Activated CD4-positive, alpha-beta T cell treated with anti-CD3 and anti-CD28 coated beads, Interleukin-2, amount 50 U/mL, for 16 hours (primary cell): ENCODE results near the gene MIX23.

Experiments used
- DNase-seq: peaks from one replicate; pipeline ENCODE4 v3.0.0-alpha.2; 2020

MIX23 gene

DNA sequence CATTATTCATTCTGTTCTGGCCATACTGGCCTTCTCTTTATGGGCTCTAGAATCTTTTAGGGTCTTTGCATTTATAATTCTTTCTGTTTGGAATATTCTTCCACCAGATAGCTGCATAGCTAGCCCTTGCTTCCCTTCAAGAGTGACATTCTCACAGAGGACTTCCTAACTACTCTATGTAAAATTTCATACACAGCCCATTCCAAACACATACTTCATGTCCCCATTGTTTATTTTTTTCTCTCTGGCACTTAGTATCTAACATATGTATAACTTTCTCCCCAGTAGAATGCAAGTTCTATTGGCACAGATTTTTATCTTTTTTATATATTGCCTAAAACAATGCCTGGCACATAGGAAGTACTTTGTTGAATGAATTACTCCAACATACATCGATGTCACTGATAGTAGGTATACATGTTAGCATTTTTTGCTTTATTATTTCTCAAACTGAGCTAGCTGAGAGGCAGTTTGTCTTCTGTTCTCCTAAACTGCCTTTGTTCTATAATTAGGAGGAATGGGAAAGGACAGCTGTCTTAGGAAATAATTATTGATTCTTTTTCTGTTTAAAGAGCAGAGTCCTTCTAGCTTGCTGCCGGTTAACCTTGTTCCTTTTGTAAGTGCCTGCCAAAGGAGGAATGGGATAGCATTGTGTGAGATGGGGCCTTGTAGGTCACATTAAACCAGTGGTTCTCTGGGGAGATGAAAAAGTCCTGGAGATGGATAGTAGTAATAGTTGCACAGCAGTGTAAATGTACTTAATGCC, 8.8 kb upstream of the MIX23 start:
- no peak for DNase-seq

DNA sequence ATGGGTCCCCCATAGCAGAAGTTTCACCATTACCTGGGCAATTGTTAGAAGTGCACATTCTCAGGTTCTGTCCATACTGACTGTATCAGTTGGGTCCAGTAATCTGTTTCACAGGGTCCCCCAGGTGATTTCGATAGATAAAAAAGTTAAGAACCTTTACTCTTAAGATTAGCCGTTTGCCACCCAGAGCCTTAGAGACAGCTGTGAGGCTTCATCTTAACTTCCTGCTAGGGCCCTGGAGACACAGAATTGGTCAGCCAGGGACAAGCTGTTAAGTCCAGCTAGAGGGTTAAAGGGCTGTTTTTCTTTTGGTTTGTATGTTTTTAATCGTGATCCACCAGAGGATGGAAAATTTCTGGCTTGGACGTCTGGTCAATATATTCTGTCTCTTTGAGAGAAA, 7.6 kb upstream of the MIX23 start:
- no peak for DNase-seq

DNA sequence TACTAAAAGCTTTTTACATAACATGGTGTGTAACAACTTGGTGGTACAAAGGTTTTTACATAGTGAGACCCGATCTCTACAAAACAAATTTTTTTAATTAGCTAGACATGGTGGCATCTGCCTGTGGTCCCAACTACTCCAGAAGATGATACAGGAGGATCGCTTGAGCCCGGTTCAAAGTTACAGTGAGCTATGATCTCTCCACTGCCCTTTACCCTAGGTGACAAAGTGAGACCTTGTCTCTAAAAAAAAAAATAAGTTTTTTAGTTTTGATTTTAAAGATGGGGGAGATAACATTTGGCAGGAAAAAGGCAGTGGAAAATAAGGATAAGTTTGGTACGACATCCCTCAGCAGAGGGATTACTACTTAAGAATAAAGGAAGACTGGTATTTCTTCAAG, 6.9 kb upstream of the MIX23 start:
- no peak for DNase-seq

DNA sequence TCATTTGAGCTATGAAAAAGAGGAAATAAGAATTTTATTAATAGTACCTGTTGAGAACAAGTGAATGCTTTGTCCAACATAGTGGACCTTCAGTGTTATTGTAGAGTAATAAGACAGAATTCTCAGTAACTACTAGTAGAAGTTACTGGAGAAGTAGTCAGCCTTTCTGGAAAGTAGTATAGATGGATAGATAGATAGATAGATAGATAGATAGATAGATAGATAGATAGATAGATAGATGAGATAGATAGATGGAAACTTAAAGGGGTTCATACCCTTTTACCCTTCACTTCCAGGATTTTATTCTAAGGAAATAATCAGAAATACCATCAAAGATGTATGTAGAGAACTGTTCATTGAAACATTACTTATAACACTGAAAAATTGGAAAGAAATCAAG, 6.2 kb upstream of the MIX23 start:
- DNase-seq: no peak

DNA sequence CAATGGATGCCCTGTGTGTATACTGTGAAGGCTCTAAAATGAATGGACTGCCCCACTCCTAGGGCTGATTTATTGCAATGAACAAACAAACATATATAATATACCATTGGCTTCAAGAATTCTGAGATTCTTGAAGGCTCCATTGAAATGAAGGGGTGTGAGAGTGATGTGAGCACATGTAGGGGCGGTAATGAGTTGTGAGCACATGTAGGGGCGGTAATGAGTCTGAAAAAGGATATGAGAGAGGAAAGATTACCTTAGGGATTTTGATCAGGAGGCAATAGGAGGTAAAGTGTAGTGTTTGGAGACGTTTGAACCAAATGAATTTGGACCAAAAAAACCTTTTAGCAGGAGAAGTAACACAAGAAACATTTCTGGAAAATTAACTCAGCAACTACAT, 4.7 kb upstream of the MIX23 start:
- no peak for DNase-seq

DNA sequence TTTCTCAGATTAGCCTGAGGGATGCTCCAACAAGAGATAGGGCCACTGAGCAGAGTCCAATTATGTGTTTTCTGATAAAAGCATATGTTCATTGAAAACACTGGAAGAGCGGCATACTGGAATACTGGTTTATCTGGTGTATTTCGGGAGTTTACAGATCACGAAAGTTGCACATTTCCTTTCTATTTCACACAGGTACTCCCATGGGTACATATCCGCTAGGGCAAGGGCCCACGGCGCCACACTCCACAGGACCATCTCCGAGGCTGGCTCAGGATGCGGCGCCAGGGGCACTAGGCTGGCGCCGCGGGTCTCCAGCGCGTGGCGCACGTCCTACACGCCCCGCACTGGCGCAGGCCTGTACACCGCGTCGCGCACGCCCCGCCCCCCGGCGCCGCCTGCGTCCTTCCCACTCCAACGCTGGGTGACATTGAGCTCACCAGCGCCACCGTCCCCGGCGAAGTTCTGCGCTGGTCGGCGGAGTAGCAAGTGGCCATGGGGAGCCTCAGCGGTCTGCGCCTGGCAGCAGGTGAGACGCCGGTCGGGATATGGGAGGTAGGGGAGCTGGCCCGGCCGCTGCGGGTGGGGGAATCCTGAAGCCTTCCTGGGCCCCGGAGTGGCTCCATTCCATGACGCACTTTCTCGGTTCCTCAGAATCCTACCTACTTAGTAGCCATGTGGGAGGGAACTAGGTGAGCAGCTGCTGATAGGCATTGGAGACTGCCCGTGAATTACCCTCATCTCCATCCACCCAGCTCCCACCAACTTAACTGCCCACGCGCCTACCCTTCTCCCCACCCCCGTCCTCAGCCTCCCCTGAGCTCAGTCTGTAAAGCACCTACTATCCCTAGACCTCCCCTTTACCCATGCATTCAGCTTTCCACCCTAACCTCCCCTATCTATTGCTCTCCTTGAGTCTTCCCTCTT, 1.0 kb upstream of the MIX23 start, which contains the start of gene FAM162A:
Gene FAM162A, plus strand, starts transcription at position 412 of the 927 bp plus-strand sequence. Its CDS starts 84 bp downstream, at position 496.
- peak; percentile 96 for DNase-seq

DNA sequence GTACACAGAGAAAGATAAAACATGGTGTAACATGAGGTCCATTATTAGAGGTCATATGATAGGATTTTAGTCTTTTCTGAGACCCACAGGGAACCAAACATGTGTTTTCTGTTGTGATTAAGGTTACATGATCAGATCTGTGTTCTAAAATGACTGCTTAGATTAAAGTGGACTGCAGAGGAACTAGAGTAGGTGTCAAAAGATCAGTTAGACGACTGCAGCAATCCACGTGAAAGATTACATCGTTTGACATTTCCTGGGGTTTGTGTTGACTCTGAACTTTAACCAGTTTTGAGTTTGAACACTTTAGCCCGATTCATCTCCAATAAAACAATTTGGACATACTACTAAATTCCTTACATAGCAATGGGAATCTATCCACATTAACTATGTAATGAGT, 5.1 kb downstream of the MIX23 start:
- peak; percentile 29 for DNase-seq

DNA sequence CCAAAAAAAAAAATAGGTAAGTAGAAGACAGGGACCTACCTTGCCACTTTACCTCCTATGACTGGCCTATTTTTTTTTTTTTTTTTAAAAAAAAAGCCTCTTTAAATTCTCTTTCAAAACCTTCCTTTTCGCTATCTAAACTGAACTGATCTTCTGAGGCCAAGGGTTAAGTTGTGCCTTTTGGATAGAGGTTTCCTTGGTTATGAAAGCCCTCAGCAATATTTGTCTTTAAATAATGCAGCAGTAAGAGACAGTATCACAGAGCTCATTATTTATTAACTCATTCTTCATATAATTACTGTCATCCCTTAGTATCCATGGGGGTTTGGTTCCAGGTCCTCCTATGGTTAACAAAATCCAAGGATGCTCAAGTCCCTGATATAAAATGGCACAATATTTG, 9.0 kb downstream of the MIX23 start:
- DNase-seq: no peak

DNA sequence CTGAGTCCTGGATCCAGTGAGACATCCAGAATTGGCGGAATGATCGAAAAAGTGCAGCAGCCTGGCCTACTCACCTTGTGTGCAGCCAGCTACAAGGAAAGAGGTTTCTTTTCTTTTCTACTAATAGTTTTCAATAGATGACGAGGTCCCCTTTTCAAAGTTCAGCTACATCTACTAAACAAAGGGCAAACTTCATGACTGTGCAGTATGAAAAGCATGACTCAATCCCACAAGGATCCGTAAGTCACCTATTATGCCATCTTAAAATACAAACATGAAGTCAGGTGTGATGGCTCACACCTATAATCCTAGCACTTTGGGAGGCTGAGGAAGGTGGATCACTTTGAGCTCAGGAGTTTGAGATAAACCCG, 16.7 kb downstream of the MIX23 start:
- DNase-seq: no peak

DNA sequence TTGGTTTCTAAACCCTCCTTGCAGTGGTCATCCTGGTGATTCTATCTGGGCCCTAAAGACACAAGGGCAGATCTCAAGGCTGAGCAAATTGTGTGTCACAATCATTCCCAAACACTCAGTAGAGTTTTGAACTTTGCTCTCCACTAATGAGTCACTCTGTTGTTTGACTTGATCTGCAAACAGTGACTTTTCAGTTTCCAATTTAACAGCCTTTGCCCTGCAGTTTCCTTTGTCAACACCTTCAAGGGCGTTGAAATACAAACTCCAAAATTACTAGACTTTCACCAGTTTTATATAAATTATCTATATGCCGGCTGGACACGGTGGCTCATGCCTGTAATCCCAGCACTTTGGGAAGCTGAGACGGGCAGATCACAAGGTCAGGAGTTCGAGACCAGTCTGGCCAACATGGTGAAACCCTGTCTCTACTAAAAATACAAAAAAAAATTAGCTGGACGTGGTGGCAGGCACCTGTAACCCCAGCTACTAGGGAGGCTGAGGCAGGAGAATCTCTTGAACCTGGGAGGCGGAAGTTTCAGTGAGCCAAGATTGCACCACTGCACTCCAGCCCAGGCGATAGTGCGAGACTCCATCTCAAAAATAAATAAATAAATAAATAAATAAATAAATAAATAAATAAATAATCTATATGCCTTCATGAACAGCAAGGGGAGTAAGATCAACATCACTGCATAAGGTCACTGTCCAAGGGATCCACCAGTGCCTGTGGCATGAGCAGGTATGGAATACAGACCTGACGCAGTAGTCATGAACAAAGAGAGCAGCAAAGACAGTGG, 17.3 kb downstream of the MIX23 start:
- peak; percentile 84 for DNase-seq

DNA sequence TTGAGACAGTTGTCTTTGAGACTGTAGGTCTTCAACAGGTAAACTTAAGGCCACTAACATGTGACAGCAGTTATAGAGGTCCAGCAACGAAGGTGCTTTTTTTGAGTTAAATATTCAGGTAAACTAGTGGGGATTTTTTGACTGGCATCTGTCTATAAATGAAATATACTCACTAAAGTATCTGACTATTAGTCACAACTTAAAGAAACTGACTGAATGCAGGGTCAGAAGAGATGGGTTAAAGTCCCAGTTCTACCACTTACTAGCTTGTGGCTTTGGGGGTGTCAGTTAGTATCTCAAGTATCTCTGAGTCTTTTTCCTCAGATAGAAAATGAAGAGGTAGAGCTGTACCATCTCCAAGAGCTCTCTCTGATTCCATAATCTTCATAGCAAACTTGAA, 18.0 kb downstream of the MIX23 start:
- peak; percentile 66 for DNase-seq

DNA sequence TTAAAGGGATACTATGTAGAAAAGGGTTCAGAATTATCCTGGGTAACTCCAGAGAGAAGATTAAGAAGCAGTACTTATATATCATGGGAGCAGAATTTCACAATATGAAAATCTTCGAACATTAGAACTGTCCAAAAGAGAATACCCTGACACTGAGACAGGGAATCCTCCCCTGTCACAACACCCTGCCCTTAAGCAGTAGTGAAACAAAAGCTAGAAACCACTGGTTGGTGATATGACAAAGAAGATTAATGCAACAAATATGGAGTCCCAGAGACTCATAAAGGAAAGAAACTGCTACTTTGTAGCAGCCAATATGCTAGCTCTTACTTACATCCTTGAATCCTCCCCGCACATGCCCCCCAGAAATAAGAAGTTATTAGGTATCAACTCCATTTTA, 18.5 kb downstream of the MIX23 start:
- DNase-seq: peak; percentile 27

DNA sequence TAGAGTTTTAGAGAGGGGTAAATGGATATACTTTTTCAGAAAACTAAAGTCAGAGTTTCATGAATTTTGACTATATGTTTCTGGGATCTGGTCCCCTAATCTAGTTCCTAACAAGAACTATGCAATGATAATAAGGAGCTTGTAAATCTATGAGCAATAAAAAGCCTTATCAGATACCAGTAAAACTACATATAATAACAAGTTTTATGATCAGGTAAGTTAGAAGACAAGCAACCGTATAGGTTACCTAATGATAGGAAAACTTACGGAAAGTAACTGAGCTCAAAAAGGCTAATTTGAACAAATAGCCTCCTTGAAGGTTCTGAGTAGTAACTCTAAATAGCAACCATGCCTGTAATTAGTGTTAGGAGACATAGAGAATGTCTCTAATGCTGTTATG, 21.0 kb downstream of the MIX23 start:
- no peak for DNase-seq

DNA sequence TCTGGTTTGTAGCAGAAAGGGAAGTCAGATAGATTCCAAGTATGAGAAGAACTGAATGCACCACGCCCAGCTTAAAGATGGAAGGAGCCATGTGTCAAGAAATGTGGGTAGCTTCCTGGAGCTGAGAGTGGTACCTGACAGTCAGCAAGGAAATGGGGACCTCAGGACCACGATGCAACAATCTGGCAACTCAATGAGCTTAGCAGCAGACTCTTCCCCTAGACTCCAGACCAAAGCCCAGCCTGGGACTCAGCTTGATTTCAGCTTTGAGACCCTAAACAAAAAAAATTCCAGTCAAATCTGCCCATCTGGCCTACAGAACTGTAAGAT, 24.4 kb downstream of the MIX23 start:
- no peak for DNase-seq

DNA sequence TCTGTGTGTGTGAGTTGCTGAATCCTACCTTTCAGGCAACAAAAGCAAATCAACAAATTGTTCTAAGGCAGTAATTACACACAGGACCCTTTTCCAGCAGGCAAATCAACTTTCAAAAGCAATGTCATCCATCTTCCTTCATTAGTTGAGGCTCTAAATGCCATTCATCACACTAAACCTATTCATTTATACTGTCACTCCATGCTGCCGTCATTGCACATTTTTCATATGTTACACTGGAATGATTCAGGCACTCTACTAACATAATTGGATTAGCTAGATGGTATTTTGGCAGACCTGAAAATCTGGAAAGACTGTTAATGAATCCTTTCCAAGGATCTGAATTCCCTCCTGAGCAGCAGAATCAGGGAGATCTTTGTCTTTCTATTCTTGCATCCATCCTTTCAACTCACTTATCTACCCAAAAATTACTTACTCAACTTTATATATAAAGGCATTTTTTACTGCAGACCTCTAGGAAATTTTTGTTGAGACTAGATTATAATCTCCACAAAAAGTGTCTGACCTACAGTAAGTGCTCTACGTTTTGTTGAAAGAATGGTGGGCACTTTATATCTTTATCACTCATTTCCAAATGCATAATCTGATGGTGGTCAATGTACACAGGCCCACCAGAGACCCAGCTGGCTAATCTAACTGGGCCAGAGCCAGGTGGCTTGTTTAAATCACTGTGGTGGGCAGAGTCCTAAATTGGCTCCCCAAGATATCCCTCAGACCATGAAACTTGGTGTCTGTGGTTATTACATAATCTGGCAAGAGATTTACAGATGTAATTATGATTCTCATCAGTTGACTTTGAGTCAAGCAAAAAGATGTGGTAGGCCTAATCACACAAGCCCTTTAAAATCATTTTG, 25.0 kb downstream of the MIX23 start:
- DNase-seq: no peak

DNA sequence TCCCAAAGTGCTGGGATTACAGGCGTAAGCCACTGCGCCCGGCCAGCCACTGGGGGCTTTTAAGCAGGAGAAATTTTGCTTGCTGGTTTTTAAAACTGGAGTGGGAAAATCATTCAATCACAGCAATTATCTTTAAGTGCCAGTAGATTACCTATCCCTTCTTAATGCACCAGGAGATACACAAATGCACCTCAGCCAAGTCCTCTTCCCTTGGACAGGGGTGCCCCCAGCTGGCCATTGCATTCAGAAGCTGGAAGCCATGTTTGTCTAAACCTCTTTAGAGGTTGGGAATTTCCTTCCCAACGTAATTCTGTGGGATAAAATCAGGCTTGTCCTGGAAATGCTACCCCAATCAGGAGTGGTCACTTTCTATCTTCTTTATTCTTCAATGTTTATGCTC, 26.6 kb downstream of the MIX23 start:
- DNase-seq: no peak

DNA sequence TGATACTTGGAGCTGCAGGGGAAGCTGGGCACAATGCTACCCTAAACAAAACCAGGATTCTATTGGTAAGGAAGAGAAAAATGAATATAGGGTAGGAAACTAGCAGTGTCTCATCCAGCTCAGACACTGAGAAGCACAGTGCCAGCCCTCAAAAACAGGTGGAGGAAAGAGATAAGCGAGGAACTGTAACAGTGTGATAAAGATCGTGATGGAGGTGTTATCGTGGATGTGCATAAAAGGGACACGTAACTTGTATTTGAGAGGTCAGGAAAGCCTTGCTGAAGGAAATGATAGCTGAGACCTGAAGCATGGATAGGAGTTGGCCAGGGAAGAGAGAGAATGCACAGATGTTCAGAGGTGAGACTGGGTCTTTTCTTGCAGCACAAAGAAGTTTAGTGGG, 27.4 kb downstream of the MIX23 start:
- no peak for DNase-seq

DNA sequence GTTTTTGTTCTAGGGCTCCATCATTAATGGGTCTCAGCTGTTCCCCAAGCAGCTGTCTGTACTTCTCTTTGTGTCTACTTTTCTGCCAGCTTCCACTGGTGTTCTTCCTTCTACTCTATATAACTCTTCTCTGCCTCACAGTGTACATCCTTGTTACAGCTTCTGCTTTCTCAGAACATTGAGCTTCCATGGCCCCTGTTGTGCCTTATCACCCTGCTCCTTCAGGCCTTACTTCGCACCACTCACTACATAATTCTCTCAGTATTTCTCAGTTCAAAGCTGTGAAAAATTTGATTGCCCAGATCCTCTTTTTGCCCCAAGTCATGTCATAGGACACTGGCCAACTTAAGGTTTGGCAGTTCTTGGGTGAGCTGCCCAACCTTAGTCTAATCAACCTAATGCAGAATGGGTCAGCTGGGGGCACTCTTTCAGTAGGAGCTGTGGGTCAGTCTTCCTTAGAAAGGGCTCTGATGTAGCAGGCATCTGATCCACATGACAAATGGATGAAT, 29.1 kb downstream of the MIX23 start:
- DNase-seq: no peak

DNA sequence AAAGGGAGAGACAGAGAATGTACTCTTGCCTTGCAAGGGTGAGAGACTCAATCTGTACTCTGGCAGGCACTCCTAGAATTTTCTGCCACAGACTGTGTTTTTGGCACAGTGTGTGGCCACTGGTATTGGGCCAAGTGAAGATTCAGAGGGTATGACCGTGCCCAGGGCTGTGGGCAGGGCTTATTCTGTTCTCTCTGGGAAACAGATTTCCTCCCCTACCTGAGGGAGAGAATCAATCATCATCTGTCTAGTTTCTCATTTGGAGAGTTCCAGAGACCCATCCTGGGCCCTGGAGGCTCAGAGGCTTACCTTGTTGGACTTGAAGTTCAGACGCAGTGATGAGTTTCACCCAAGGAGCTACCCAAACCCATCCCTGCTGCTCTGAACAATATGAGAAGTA, 29.8 kb downstream of the MIX23 start:
- DNase-seq: no peak

DNA sequence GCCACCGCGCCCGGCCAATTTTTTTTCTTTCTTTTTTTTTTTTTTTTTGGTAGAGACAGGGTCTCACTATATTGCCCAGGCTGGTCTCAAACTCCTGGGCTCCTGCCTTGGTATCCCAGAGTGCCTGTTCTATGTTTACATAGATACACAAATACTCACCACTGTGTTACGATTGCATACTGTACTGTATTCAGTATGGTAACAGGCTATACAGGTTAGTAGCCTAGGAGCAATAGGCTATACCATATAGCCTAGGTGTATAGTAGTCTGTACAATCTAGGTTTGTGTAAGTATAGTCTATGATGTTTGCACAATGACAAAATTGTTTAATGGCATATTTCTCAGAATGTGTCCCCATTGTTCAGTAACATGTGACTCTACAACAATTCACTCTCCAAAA, 31.4 kb downstream of the MIX23 start:
- no peak for DNase-seq

DNA sequence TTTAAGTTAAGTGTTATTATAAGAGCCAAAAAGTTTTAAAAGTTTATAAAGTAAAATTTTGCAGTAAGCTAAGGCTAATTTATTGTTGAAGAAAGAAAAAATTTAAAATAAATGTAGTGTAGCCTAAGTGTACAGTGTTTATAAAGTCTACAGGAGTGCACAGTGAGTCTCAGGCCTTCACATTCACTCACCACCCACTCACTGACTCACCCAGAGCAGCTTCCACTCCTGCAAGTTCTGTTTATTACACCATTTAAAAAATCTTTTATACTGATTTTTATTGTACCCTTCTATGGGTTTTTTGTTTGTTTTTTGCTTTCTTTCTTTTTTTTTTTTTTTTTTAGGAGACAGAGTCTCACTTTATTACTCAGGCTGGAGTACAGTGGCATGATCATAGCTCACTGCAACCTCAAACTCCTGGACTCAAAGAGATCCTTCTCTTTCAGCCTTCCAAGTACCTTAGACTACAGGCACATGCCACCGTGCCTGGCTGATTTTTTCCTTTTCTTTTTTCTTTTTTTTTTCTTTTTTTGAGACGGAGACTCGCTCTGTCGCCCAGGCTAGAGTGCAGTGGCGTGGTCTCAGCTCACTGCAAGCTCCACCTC, 32.1 kb downstream of the MIX23 start:
- DNase-seq: no peak

DNA sequence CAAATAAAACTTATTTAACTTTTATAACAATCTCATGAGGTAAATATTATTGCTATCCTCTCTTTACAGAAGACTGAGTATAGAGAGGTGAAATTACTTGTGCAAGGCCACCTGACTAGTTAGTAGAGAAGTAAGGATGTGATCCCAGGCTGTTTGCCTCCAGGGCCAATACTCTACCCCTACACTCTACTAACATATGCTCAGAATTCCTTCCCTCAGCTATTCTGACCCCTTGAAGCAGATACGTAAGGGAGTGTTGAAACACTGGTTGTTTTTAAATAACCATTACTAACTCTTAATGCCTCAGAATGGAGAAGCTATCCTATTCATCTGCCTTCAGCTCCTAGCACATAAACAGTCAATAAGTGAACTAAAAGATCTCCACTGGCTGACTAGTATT, 33.9 kb downstream of the MIX23 start:
- no peak for DNase-seq
